CD4-positive, alpha-beta T cell treated with Interleukin-6 for 4 hours (primary cell): ENCODE results near the gene AFAP1.
A peak's percentile ranks its signal among the peaks of the same experiment; 100 is the strongest.

Experiments used
- DNase-seq: peaks from one replicate; pipeline ENCODE4 v3.0.0-alpha.2; 2020; ENCODE audit warnings: mixed read lengths

The AFAP1 gene

GRCh38 chr4:7839856-7840255, 99.8 kb downstream of the AFAP1 start:
- no peak for DNase-seq

DNA sequence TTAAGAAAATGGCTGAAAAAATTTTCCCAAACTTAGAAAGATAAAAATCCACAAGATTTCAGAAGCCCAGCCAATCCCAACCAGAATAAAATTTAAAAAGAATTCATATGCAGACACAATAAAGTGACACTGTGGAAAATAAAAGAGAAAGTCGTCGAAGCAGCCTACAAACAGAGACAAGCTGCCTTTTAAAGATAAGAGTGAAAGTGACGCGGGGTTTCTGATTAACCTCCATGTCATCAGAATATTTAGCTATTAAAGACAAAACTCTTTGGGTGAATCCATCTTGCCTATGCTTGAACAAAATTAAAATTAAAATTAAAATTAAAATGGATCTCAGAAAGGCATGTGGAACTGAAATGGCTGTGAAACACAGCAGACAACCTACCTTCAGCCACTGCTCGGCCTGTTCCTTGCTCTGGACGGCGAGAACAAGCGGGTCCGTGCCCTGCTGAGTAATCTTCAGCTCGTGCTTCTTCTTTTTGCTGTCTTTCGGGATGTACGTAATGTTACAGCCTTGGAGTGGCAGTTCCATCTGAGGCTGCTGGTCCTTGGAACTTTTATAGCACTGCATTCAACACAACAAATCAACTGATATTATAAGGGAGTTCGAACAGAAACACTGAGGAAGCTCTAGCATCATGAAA, 101.4 kb downstream of the AFAP1 start:
- DNase-seq, result no peak

DNA sequence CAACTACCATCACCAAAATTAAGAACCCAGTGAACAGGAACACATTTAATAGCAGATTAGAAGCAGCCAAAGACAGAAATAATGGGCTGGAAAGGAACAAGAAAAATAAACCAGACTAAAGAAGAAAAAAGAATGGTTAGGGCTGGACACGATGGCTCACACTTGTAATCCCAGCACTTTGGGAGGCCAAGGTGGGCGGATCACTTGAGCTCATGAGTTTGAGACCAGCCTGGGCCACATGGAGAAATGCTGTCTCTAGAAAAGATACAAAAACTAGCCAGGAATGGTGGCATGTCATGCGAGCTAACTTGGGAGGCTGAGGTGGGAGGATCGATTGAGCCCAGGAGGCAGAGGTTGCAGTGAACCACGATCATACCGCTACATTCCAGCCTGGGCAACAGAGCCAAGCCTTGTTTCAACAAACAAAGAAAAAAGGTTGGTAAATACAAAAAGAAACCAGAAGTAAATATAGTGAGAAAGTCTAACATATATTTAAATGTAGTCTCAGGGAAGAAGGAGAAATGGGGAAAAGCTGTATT, 102.0 kb downstream of the AFAP1 start:
- no peak for DNase-seq

GRCh38 chr4:7831858-7832730, 107.6 kb downstream of the AFAP1 start:
- DNase-seq, result no peak

DNA sequence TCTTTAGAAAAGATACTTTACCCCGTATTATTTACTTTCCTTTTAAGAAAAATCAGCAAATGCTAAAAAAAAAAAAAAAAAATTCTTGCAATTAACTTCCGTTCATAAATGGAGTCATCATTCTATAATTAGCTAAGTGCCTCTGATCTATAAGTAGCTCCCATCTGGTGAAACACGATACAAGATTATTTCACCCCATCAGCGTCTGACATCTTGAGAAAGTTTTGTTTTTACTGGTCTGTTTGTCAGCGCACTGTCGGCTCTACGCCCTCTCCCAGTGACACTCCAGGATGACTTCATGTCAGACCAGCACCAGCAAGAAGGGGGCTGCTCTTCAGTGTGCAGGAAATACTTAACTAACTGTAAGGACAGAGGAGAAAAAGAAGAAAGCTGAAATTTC, 108.3 kb downstream of the AFAP1 start:
- peak; percentile 56 for DNase-seq

GRCh38 chr4:7830747-7831146, 108.9 kb downstream of the AFAP1 start:
- DNase-seq, result no peak

GRCh38 chr4:7829652-7830580, 109.7 kb downstream of the AFAP1 start:
- DNase-seq, result no peak

DNA sequence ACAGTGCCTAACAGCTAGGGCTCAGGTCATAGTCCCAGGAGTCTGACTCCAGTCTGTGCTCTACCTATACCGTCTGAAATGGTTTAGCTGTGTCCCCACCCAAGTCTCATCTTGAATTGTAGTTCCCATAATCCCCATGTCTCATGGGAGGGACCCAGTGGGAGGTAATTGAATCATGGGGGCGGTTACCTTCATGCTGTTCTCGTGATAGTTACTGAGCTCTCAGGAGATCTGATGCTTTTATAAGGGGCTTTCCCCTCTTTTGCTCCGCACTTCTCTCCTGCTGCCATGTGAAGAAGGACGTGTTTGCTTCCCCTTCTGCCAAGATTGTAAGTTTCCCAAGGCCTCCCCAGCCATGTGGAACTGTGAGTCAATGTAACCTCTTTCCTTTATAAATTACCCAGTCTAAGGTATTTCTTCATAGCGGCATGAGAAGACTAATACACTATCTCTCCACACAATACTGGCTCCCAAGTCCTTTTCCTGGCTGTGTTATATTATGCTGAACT, 110.8 kb downstream of the AFAP1 start:
- DNase-seq, result no peak

GRCh38 chr4:7828011-7828720, 111.5 kb downstream of the AFAP1 start:
- peak; percentile 77 for DNase-seq

- DNase-seq, result no peak
These were observed 112.1 kb downstream of the AFAP1 start for GRCh38 chr4:7827566-7827965.

DNA sequence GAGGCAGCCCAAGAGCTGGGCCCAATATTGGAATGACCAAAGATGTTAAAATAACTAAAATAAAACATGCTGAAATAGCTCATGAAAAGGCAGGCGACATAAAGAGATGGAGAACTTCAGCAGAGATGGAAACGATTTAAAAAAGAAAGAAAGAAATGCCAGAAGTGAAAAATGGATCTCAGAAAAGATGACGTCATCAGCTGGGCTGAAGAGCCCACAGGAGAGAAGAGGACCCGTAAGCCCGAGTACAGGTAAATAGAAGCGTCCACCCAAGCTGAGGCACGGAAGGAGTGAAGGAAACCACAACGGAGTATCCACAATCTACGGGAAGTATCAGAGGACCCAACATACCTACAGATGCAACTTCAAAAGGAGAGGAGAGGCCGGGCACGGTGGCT, 112.8 kb downstream of the AFAP1 start:
- no peak for DNase-seq

DNA sequence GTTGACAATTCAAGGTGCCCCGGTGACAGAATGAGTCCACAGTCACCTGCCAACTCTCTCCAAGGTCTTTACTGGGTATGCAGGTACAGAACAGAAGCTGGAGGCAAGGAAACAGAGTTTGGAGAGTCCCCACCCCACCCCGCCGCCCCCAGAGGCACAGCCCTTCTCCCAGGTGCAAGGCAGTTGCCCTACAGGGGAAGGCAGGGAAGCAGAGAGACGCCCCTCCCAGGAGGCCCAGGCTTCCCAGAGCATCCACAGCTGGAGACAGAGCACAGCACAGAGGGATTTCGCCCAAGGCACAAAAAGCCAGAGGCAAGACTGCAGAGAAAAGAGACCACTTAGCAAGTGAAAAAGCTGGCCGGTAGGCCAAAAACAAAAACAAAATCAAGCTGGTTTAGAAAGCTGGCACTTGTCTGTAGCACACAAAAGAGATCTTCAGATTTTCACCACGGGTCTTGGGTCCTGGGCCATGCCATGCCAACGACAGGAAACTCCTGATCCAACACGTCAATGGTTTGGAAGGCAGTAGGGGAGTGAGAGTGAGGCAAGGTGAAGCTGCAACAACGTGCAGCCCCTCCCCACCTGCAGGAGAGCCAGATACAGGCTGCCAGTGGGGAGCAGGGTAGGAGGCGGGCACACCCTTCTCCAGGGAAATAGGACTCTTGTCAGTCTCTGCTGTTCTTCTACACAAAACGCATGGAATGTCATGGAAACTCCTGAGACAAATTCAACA, 113.3 kb downstream of the AFAP1 start:
- no peak for DNase-seq

DNA sequence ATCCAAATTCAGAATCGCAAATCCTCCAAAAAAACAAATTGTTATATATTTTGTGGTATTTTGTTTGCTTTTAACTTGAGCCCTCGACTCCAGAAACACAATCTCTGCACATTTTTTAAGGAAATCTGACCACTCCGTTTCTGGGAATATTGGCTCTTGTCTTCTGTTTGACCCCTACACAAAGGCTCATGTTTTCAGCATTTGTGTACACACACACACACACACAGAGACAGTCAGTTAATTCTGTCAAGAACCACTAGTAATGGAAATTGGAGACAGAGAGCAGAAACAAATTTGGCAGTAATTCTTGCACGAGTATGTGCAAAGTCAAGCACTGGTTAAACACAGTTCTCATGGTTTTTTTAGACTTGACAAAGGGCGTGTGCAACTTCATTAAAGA, 115.4 kb downstream of the AFAP1 start:
- no peak for DNase-seq

DNA sequence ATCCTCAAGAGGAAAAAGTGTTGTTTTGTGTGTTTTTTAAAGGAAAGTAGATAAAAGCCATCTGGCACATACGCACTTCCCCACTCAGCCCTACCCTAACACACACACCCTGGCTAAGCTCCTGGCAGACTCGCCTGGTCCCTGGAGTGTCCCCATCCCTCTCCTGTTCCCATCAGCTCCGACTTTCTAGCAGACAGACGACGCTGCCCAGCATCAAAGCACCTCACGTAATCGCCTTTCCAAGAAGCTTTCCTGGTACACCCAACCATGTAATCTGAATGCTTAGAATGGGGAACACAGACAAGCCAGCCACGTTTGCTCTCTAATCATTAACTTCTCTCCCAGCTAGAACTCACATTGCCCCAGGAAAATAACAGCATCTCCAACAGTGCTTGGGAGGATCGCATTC, 116.2 kb downstream of the AFAP1 start:
- DNase-seq, result no peak

DNA sequence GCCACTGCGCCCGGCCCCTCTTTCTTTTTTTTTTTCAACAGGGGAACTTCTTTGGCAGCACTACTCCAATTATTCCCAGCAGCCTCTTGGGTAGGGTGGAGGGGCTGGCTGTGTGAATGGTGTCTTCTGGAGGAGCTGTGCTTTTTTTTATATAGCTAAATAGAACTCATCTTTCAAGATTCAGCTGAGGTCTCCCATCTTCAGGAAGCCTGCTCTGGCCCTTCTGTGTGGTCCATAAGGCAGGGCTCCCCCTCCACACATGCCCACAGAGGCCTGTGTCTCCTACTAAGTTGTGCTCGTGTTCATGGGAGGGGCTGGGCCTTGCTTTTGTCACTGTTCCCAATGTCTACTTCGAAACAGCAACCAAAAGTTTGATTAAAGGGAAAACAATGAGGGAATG, 116.8 kb downstream of the AFAP1 start:
- no peak for DNase-seq

DNA sequence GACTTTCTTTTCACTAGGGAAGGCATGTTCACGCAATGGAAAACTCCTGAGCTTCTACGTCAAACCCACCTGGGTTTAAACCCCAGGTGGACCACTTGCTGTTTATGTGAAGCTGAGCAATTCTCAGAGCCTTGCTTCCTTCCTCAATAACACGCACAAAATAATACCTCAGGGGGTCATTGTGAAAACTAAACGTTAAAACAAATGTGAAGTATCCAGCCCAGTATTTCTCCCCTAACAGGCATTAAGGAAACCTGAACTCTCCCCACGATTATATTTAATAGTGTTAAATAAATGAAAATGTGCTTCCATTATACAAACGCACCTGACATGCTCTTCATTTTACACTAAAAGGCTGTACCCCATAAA, 117.5 kb downstream of the AFAP1 start:
- DNase-seq, result no peak

GRCh38 chr4:7821245-7822136, 118.2 kb downstream of the AFAP1 start:
- DNase-seq, result no peak

DNA sequence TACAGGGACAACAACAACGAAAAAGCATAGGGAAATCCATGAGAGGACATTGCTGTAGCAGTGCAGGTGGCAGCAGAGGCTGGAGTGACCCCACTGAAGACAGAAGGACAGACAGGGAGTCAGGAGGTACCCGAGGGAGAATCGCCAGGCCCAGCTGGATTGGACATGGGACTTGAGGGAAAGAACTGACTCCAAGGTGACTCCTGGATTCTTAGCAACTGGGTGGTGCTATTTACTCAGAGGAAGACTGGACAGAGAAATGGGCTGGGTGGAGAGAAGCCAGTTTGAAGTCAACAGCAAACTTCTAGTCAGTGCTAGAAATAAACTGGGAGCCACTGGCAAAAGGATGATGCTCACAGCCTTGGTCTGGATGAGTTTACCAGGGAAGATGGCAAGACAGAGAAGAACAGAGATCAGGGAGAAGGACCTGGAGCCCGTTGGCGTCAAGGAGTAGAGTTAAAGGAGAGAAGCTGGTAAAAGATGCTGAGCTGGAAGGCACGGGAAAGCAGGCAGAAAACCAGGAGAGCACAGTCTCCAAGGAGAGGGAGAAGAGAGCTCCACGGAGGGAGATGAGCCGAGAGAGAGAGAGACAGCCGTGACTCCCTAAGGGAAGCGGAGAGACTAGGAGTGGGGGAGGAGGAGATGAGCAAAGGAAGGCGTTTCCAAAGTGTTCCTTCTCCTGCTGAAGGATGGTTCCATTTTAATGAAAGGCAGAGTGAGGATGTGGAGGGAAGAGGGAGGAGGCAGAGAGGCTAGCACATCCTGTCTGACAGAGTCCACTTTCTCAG, 119.4 kb downstream of the AFAP1 start:
- no peak for DNase-seq

DNA sequence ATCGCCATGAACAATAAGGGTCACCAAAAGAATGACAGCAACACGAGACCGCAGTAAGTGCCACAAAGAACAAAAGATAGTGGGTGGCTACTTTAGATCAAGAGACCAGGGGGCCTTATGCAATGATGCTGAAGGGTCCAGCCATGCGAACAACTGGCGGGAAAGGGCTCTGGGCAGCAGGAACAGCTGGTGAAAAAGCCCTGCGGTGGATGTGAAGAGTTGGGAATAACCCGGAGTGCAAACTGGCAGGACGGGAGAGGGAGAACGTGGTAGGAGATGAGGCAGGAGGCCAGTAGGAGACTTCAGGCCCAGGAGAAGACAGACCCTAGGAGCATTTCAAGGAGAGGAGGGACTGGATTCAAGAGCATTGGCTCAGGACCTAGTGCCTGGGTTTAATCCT, 120.2 kb downstream of the AFAP1 start:
- no peak for DNase-seq
